Thyroid gland (tissue), 4 donors: ENCODE results near the gene SEC11A. TPM values are rescaled to one million over a fixed set of nuclear protein-coding genes. Genes with fewer than 3 reads are reported as not detected.

ENCODE experiments used
- DNase-seq, 2 donors: peaks; one replicate each; pipeline ENCODE4 v3.0.0-alpha.2; 2019
- H3K27ac ChIP-seq, 3 donors: fragments of 200-600 bp; sonication (generic); 1 replicate in 2 of 3; 2 replicates in 1 of 3; pipeline ENCODE4 v1.5.1; 2016 to 2019; ENCODE audit warnings: mild to moderate bottlenecking in 1 of 3, moderate library complexity in 1 of 3
- H3K27me3 ChIP-seq: fragments of 200-600 bp; sonication (generic); one replicate; pipeline ENCODE4 v1.5.1; 2019
- H3K36me3 ChIP-seq, 2 donors: fragments of 200-600 bp; sonication (generic); one replicate each; pipeline ENCODE4 v1.5.1; 2016 to 2019
- H3K4me1 ChIP-seq, 2 donors: fragments of 200-600 bp; sonication (generic); one replicate each; pipeline ENCODE4 v1.5.1; 2017 to 2019
- H3K4me3 ChIP-seq, 3 donors: fragments of 200-600 bp; sonication (generic); replicated peaks in 1 of 3; 1 replicate in 2 of 3; 2 replicates in 1 of 3; pipeline ENCODE4 v1.5.1; 2016; ENCODE audit warnings: mild to moderate bottlenecking in 1 of 3
- H3K9me3 ChIP-seq: fragments of 200-600 bp; sonication (generic); one replicate; pipeline ENCODE4 v1.5.1; 2017
- CTCF ChIP-seq, 6 experiments: fragments of 200-600 bp in 3 of 6; fragments of 450-650 bp in 3 of 6; sonication (generic) in 3 of 6; IDR thresholded peaks; one replicate each; pipeline ENCODE4 v1.5.1; 2016 to 2019; ENCODE audit warnings: antibody characterized with exemption in 6 of 6, mild to moderate bottlenecking in 2 of 6, inconsistent platforms in 1 of 6, moderate library complexity in 1 of 6
- POLR2A ChIP-seq, 2 donors: fragments of 450-650 bp; IDR thresholded peaks; one replicate each; pipeline ENCODE4 v1.6.1; 2017; ENCODE audit warnings: antibody characterized with exemption in 2 of 2, mild to moderate bottlenecking in 2 of 2, moderate library complexity in 1 of 2
- WGBS, 2 donors: methylation state at CpG; one replicate each; pipeline ENCODE4 v1.1.5; 2017; 5-methylcytosine and 5-hydroxymethylcytosine counted together
- intact Hi-C: fragments of 100-400 bp; cut with DNase I; formaldehyde crosslinking; loops from one replicate; pipeline ENCODE4 v1.15.1; 2023
- total RNA-seq, 4 donors: library from RNA; depleted of rRNA; stranded (reverse); fragments of >200 nt; gene quantifications; one replicate each; pipeline ENCODE4 v1.2.3, GENCODE V29; 2016

The SEC11A gene
- total RNA-seq, 4 donors from 2014 or later: 170 to 304 (median 182) TPM

- Histone ChIP-seq H3K36me3 (peaks cover 0 to 2% of the 10 kb centered on the region in 2 donors), H3K9me3 (no peaks in the 10 kb centered on the region), H3K4me1 (peaks cover 12 to 20% of the 10 kb centered on the region in 2 donors), H3K27ac (peak overlapping the region; percentile 75 to 89 (median 79)), H3K27me3 (no peaks in the 10 kb centered on the region), H3K4me3 (no peak overlapping the region)
- TF ChIP-seq POLR2A (IDR thresholded peaks at IDR 0.05) (no peak), CTCF (IDR thresholded peaks at IDR 0.05) (no peak)
- no peak for DNase-seq
- intact Hi-C loops: no loop called here
- 88 to 90% methylated on average over 8 of the region's 8 CpGs for WGBS, 2 donors
Measured at GRCh38 chr15:84669726-84670125, 46.2 kb downstream of the SEC11A start.

GRCh38 chr15:84668221-84668982 is 47.5 kb downstream of the SEC11A start:
- peaks cover 0 to 5% of the 10 kb centered on the region in 2 donors for H3K36me3 ChIP-seq
- peaks cover 12 to 20% of the 10 kb centered on the region in 2 donors for H3K4me1 ChIP-seq
- intact Hi-C loops: no loop called here
- peak; percentile 50 to 51 for DNase-seq
- no peaks in the 10 kb centered on the region for H3K27me3 ChIP-seq
- WGBS, 2 donors: 66 to 70% methylated on average over 3 of the region's 3 CpGs
- peak overlapping the region; percentile 75 to 89 (median 79) for H3K27ac ChIP-seq
- no peaks in the 10 kb centered on the region for H3K9me3 ChIP-seq
- TF ChIP-seq CTCF (IDR thresholded peaks at IDR 0.05) (no peak), POLR2A (IDR thresholded peaks at IDR 0.05) (no peak)
- no peak overlapping the region for H3K4me3 ChIP-seq

- no peak overlapping the region for H3K27ac ChIP-seq
- no peaks in the 10 kb centered on the region for H3K9me3 ChIP-seq
- intact Hi-C loops: no loop called here
- no peak overlapping the region for H3K4me3 ChIP-seq
- 90 to 91% methylated on average over 2 of the region's 2 CpGs for WGBS, 2 donors
- peaks cover 13 to 27% of the 10 kb centered on the region in 2 donors for H3K4me1 ChIP-seq
- no peak for DNase-seq
- peaks cover 0 to 5% of the 10 kb centered on the region in 2 donors for H3K36me3 ChIP-seq
- TF ChIP-seq CTCF (IDR thresholded peaks at IDR 0.05) (no peak), POLR2A (IDR thresholded peaks at IDR 0.05) (no peak)
- H3K27me3 ChIP-seq: no peaks in the 10 kb centered on the region
Measured at GRCh38 chr15:84666373-84666772, 49.6 kb downstream of the SEC11A start.

GRCh38 chr15:84661001-84661400 is 54.9 kb downstream of the SEC11A start:
- H3K36me3 ChIP-seq: peaks cover 0 to 5% of the 10 kb centered on the region in 2 donors
- H3K4me1 ChIP-seq: peaks cover 20 to 38% of the 10 kb centered on the region in 2 donors
- 44 to 81% methylated on average over 10 of the region's 10 CpGs for WGBS, 2 donors
- peak overlapping the region; percentile 84 to 87 (median 87) for H3K27ac ChIP-seq
- no peak for TF ChIP-seq CTCF (IDR thresholded peaks at IDR 0.05)
- TF ChIP-seq POLR2A (IDR thresholded peaks at IDR 0.05): no peak
- no peaks in the 10 kb centered on the region for H3K27me3 ChIP-seq
- no peaks in the 10 kb centered on the region for H3K9me3 ChIP-seq
- no peak overlapping the region for H3K4me3 ChIP-seq
- intact Hi-C loops: no loop called here
- DNase-seq: peak; percentile 60 to 65
